CD4-positive, alpha-beta T cell treated with Interleukin-17A for 1 hour (primary cell): Measurements from ENCODE around the gene TRIP13.
A peak's percentile ranks its signal among the peaks of the same experiment; 100 is the strongest.
"Not testable (repeated sequence)": the region's sequence is repeated elsewhere in the genome, so short reads cannot be mapped to it uniquely, and the experiment has no call there.

Experiments used
- DNase-seq: peaks from one replicate; pipeline ENCODE4 v3.0.0-alpha.2; 2020

Gene TRIP13

DNA sequence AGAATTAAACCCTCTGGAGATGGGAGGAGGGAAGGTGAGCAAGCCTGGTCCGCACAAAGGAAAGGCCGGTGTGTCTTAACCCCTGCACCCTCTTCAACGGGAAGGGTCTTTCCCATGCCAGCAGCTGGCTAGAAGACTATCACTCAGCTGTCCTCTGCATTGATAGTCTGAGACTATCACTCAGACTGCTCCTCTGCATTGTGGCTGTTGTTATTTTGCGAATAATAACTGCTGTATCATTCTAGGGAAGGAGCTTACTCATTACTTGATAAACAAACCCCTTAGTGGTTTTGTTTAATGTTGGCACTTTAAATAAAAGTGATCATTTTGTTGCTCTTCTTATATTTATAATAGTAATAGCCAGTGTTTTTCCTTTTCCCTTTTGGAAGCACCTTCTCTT lies 8.1 kb downstream of the TRIP13 start:
- DNase-seq, result no peak

- no peak for DNase-seq
Observed at GRCh38 chr5:902129-902916, 9.6 kb downstream of the TRIP13 start.

DNA sequence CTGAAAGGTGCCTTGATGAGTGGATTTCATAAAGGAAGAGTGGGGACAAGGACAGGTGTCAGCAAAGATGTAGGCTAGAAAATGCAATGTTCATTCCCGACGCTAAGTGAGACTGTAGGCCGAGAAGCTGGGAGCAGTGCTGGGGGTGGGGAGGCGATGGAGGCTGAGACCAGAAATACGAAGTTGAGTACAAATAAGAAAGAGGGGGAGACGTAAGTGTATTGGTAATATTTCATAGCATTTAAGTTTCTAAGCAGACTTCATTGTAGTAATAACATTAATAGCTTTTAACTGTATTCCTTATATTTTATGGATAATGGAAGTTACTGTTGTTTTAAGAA lies 11.0 kb downstream of the TRIP13 start:
- no peak for DNase-seq

GRCh38 chr5:905139-905642 lies 12.5 kb downstream of the TRIP13 start:
- no peak for DNase-seq

- no peak for DNase-seq
Observed at GRCh38 chr5:907366-907910, 14.8 kb downstream of the TRIP13 start.

- no peak for DNase-seq
Observed at GRCh38 chr5:908172-908571, 15.5 kb downstream of the TRIP13 start.

DNA sequence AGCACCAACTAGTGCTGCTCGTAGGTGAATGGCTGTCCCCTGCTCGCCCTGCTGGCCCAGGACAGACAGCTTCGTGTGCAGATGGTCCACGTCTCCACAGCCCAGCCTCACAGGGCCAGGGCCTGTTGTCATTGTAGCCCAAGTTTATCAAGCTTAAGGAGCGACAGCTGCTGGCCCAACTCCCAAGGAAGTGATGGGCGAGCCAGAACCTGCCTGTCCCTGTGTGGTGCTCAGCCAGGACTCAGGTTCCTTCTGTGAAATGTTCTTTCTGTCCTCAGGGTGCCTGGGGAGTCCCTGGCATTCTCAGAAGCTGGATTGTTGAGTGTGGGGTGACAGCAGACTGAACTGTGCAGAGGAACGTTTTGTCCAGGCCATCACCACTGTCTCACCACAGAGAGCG lies 16.4 kb downstream of the TRIP13 start:
- no peak for DNase-seq

DNA sequence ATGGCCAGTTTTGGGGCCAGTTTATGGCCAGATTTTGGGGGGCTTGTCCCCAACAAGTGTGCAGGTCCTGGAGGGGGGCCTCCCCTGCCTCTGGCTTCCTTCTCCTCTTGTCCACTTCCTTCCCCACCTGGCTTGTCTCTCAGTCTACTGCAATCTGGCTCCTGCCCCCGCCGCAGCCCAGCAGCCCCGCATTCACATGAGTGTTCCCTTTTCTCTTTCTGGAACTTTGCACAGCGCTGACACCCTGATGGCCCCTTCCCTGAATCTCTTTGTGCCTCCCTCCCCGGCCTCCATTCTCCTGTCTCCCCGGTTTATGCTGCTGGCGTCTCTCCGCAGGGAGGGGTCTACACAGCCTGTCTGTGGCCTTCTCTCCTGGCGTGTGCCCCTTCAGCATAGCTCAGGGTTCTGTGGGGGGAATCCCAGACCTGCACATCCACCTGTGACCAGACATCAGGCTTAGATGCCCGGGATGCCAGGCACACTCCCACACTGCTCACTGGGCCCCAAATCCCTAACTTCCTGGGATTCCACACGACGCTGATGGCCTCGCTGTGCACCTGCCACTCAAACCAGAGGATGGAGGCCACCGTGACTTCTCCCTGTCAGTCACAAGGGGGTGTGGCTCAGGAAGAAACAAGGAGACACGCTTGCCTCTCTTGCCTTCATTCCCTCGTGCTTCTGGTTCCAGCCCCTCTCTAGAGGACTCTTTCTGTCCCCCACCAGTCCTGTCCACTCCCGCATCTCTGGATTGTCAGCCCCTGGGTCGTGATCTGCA lies 17.5 kb downstream of the TRIP13 start:
- no peak for DNase-seq

DNA sequence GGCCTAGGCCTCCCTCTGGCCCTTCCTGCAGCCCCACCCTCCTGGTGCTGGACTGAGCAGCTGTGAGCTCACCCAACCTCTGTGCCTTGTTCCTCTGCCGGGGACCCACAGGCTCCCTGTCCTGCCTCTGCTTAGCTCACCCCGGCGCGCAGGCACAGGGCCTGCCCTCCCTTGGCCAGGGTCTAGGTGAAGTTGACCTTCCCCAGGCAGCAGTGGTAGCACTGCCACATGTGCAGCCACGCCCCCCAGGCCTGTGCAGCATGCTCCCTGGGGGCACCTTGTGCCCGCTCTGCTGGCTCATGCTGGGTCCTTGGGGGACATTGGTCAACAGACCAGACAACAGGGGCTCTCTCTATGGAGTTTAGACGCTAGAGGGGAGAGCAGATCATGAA lies 18.1 kb downstream of the TRIP13 start:
- no peak for DNase-seq

- no peak for DNase-seq
Observed at GRCh38 chr5:911601-912000, 18.9 kb downstream of the TRIP13 start.

DNA sequence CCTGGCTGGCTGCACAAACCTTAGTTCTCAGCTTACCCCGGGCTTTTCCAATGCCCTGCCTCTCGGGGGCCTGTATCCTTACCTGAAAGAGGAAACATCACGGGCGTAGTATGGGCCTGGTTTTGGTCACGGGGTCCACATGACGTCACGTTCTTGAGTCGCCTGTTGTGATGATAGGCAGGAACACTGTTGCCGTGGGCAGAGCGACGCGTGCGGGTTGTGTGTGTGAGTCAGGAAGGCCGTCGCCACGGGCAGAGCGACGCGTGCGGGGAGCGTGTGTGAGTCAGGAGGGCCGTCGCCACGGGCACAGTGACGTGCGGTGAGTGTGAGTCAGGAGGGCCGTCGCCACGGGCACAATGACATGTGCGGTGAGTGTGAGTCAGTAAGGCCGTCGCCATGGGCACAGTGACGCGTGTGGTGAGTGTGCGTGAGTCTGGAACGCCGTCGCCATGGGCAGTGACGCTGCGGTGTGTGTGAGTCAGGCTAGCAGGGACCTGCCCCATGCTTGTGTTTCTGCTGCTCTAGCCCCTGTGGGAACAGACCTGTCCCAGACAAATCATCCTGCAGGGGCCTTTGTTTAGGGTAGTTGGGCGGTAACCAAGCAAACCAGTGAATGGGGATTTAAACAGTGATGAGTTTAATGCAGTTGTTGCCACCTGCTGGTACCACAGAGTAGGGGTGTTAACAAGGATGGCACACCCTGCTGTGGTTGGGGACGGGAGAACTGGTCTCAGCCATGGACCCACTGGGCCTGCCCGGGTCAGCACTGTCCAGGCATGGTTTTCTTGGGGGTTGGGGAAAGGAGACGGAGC lies 19.8 kb downstream of the TRIP13 start:
- peak; percentile 85 for DNase-seq

DNA sequence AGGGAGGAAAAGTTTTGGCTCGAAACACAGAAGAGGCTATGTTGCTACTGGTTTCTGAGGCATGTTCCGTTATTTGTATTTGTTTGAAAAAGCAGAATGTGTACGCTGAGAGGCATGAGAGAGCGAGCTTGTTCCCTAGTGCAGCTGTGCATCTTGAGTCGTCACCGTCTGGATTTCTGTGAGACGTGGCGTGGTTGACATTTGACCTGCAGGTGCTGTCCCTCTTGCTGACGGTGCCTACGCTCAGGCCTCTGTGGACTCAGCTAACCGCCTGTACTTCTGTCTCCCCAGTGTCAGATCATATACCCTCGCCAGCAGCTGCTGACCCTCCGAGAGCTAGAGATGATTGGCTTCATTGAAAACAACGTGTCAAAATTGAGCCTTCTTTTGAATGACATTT lies 21.5 kb downstream of the TRIP13 start:
- DNase-seq, result no peak

GRCh38 chr5:914612-915011 lies 21.9 kb downstream of the TRIP13 start:
- DNase-seq, result no peak

DNA sequence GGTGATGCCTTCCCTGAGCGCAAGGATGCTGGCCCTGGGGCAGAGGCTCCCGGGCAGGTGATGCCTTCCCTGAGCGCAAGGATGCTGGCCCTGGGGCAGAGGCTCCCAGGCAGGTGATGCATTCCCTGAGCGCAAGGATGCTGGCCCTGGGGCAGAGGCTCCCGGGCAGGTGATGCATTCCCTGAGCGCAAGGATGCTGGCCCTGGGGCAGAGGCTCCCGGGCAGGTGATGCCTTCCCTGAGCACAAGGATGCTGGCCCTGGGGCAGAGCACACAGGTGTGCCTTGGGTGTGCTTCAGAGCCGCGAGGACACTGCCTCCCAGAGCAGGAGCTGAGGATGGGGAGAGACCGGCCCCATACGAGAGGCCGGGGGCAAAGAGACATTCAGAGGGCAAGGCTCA lies 22.7 kb downstream of the TRIP13 start:
- not testable (repeated sequence) for DNase-seq

DNA sequence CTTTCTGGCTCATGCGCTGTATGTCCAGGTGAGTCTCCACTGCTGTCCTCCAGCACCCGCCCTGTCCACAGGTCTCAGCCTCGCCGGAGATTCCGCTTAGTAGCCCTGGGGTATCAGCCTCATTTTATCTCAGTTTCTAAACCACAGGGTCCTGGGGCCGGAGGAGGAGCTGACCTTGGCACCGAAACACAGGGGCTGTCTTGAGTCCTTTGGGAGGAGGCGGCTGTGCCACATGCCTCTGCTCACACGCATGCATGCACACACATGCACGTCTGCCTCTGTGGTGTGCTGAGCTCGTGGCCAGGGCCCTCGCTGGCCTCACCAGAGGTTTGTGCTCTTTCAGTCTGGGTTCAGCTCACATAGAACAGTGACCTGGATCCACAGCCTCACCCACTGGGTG lies 23.3 kb downstream of the TRIP13 start:
- no peak for DNase-seq

- no peak for DNase-seq
Observed at GRCh38 chr5:916441-917293, 24.0 kb downstream of the TRIP13 start.

DNA sequence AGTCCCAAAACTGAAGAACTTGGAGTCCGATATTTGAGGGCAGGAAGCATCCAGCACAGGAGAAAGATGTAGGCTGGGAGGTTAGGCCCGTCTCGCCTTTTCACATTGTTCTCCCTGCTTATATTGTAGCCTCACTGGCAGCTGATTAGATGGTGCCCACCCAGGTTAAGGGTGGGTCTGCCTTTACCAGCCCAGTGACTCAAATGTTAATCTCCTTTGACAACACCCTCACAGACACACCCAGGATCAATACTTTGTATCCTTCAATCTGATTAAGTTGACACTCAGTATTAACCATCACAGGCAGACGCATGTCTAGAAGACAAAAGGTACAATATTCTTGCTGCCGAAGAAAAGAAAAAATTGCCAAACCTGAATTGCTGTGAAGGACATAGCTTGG lies 26.0 kb downstream of the TRIP13 start:
- not testable (repeated sequence) for DNase-seq

DNA sequence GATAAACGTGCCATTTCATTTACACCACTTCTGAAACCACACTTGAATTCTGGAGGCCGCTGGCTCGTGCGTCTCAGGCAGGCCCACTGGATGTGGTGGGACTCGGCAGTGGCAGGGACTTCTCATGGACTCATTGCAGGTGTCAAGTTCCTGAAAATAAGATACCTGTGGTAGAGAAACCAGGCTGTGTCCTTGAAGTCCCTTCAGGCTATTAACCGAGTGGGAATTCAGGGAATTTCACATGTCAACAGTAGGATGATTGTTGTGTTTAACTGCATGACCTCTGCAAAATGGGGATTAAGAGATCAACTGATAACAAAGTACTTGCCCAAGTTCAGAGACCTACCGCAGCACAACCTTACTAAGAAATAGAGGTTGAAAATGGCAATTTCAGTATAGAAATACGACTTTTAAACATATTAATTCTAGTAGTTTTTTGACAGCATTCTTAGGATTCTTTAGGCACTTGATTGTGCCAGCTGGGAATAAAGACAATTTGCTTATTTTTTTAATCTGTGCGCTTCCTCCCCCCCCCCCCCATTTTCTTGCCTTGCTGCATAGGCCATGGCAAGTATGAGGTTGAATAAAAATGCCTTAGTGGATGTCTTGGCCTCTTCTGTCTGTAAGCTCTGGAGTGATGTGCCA lies 26.8 kb downstream of the TRIP13 start:
- DNase-seq, result no peak

GRCh38 chr5:920321-920720 lies 27.6 kb downstream of the TRIP13 start:
- no peak for DNase-seq

GRCh38 chr5:921456-922435 lies 29.1 kb downstream of the TRIP13 start:
- no peak for DNase-seq
